SH-SY5Y (cell line): ENCODE results near the gene PVRIG.

ENCODE experiments used
- GATA2 ChIP-seq: IDR thresholded peaks from 2 replicates; pipeline ENCODE4 v1.6.1; 2011; ENCODE audit warnings: mild to moderate bottlenecking, low read depth, low read length
- GATA3 ChIP-seq: IDR thresholded peaks from 2 replicates; pipeline ENCODE4 v1.6.1; 2011; ENCODE audit warnings: low read depth, mild to moderate bottlenecking, low read length, moderate library complexity

Gene PVRIG

GRCh38 chr7:100190048-100190711 lies 29.6 kb upstream of the PVRIG start:
- TF ChIP-seq GATA3 (no peak), GATA2 (no peak)

DNA sequence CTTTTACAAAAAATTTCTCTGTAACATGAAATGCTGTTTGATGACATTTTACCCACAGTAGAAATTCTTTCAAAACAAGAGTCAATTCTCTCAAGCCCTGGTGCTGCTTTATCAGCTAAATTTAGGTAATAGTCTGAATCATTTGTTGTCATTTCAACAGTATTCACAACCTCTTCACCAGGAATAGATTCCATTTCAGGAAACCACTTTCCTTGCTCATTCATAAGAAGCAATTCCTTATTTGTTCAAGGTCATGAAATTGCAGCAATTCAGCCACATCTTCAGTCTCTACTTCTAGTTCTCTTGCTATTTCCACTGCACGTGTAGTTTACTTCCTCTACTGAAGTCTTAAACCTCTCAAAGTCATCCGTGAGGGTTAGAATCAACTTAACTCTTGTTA lies 28.0 kb upstream of the PVRIG start:
- TF ChIP-seq GATA3 (no peak), GATA2 (no peak)

GRCh38 chr7:100192969-100193368 lies 26.8 kb upstream of the PVRIG start:
- no peak for TF ChIP-seq GATA3
- TF ChIP-seq GATA2: no peak

GRCh38 chr7:100195222-100195621 lies 24.5 kb upstream of the PVRIG start:
- TF ChIP-seq GATA3 (no peak), GATA2 (no peak)

GRCh38 chr7:100198266-100198665 lies 21.5 kb upstream of the PVRIG start:
- TF ChIP-seq GATA3 (no peak), GATA2 (no peak)

DNA sequence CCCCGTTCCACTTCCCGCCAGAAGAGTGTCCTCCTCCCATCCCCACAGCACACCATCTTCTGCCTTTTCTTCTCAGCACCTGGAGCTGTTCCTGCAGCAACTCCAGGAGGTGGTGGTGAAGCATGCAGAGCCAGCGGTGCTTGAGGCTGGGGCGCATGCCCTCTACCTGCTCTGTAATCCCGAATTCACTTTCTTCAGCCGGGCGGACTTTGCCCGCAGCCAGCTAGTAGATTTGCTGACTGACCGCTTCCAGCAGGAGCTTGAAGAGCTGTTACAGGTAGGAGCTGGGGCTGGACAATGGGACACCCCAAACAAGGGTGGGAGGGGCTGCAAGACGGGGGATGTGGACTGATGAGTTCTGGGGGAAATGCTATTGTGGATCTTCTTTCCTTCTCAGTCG lies 19.1 kb upstream of the PVRIG start:
- TF ChIP-seq GATA3: no peak
- TF ChIP-seq GATA2: no peak

- no peak for TF ChIP-seq GATA3
- TF ChIP-seq GATA2: no peak
These were observed 15.3 kb upstream of the PVRIG start for GRCh38 chr7:100204454-100204853.

DNA sequence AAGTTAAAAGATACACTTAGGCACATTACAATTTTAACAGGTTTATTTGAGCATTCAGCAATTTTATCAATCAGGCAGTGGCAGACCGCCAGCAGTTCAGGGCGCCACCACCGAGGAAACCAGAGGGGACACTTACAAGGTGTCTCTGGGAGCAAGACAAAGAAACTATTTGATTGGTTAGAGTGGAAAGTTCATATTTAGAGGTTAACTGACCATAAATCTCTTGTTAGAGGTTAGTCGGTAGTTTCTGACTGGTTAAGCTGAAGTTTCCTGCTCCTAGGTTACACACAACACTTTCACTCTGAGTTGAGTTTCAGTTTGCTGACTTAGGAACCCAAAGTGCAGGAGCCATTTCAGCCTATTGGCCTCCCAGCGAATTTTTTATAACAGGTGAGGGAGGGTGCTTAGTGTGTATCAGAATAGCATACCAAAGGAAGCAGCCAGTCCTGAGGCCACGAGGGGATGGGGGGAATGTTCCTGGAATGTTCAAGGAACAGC lies 10.8 kb upstream of the PVRIG start:
- no peak for TF ChIP-seq GATA2
- TF ChIP-seq GATA3: no peak

DNA sequence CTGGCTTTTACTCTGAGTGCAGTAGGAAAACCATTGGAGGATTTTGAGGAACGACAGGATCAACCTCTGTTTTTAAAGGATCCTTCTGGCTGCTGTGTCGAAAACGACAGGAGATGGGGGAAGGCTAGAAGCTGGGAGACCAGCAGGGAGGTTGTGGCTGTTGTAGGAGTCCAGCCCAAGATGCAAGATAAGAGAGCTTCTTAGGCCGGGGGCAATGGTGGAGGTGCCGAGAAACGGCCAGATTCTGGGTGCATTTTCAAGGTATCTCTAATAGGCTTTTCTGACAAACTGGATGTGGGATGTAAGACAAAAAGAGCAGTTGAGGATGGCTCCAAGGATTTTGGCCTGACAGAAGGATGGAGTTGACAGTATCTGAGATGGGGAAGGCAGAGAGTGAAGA lies 10.3 kb upstream of the PVRIG start:
- TF ChIP-seq GATA3: no peak
- TF ChIP-seq GATA2: no peak

DNA sequence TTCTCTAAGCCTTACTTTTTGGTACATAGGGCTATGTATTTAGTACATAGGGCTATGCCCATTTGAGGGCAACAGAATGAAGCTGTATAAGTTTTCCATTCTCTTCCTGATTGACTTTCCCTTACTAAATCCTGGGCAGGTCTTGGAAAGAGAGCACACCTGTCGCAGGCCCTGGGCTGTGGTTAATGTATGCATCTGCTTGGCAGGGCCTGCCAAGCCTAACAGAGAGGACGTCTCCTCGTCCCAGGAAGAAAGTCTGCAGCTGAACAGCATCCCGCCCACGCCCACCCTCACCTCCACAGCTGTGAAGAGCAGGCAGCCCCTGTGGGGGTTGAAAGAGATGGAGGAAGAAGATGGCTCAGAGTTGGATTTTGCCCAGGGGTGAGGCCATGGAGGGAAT lies 8.9 kb upstream of the PVRIG start:
- no peak for TF ChIP-seq GATA2
- no peak for TF ChIP-seq GATA3

GRCh38 chr7:100211342-100211780 lies 8.4 kb upstream of the PVRIG start:
- TF ChIP-seq GATA2 (no peak), GATA3 (no peak)

- TF ChIP-seq GATA2 (no peak), GATA3 (no peak)
These were observed 7.0 kb upstream of the PVRIG start for GRCh38 chr7:100212631-100213286.

- no peak for TF ChIP-seq GATA2
- TF ChIP-seq GATA3: no peak
These were observed 6.1 kb upstream of the PVRIG start for GRCh38 chr7:100213672-100214071.

- TF ChIP-seq GATA2 (no peak), GATA3 (no peak)
These were observed 3.9 kb upstream of the PVRIG start for GRCh38 chr7:100215895-100216294.

DNA sequence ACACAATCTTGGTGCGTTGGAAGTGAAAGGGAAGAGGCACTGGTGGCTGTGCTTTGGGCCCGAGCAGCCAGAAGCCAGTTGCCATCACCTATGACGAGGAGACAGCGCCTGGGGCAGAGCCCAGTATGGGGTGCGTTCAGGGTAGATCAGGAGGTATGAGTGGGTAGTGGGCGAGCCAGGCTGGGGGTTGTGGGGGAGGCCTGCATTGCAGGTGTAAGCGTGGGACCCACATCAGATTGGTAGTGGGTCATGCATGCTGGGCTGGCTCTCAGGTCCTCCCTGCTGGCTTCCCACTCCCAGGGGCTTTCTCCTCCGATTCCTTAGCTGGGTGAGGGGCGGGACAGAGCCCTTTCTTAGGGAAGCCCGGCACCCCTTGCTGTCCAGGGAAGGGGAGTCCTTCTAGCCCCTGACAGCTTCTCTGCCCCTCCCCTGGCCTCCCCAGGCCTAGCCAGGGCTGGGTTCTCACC lies 445 bp upstream of the PVRIG start:
- no peak for TF ChIP-seq GATA2
- no peak for TF ChIP-seq GATA3

- no peak for TF ChIP-seq GATA2
- no peak for TF ChIP-seq GATA3
These were observed 959 bp downstream of the PVRIG start for GRCh38 chr7:100220586-100221230.
